ENCODE data around the gene IL22RA1.

DNA sequence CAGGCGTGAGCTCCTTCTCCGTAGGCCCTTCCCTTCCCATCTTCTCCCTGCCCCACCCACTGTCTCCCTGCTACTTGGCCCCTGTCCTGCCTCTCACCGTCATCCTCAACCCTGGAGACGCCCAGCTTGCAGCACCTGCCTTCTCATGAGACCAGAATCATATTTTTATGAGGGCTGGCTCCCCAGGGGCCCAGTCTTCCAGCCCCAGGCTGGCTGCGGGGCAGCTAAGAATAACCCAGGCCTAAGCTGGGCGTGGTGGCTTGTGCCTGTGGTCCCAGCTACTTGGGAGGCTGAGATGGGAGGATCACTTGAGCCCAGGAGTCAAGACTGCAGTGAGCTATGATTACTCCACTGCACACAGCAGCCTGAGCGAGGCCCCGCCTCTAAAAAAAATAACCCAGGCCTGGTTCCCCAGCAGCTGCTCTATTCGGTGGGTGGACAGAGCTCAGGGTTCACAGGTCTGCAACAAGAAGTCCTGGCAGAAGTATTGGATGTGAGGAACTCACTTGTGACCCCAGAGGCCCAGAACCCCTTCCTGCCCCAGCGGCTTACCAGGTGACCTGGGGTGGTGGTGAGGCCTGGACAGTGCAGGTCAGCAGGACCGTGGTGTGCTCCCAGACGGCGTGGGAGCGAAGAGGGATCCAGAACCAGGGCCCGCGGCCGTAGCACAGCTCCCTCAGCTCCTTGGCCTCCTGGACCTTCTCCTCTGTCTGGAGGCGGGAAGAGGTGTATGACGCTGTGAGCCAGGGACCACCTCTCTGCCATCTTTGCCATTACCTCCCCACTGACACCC lies 37.4 kb downstream of the IL22RA1 start:
- TF ChIP-seq, protein P1, sequence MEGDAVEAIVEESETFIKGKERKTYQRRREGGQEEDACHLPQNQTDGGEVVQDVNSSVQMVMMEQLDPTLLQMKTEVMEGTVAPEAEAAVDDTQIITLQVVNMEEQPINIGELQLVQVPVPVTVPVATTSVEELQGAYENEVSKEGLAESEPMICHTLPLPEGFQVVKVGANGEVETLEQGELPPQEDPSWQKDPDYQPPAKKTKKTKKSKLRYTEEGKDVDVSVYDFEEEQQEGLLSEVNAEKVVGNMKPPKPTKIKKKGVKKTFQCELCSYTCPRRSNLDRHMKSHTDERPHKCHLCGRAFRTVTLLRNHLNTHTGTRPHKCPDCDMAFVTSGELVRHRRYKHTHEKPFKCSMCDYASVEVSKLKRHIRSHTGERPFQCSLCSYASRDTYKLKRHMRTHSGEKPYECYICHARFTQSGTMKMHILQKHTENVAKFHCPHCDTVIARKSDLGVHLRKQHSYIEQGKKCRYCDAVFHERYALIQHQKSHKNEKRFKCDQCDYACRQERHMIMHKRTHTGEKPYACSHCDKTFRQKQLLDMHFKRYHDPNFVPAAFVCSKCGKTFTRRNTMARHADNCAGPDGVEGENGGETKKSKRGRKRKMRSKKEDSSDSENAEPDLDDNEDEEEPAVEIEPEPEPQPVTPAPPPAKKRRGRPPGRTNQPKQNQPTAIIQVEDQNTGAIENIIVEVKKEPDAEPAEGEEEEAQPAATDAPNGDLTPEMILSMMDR (IDR thresholded peaks at IDR 0.05; ENCODE audit: low read length) = no peak
- TF ChIP-seq EZH2 (IDR thresholded peaks at IDR 0.05; ENCODE audit: borderline replicate concordance, low read length) = no peak
